Coronary artery (tissue), 2 donors: ENCODE measurements around the gene PFN2.
"Not testable (repeated sequence)": the region's sequence is repeated elsewhere in the genome, so short reads cannot be mapped to it uniquely, and the experiment has no call there.

Experiments used
- DNase-seq: peaks from one replicate; pipeline ENCODE4 v3.0.0-alpha.2; 2017; ENCODE audit warnings: low spot score
- H3K27ac ChIP-seq, 2 donors: fragments of 200-600 bp; sonication (generic); one replicate each; pipeline ENCODE4 v1.5.1; 2016 to 2019
- H3K4me3 ChIP-seq: fragments of 200-600 bp; sonication (generic); 2 replicates; pipeline ENCODE4 v1.5.1; 2016; ENCODE audit warnings: mild to moderate bottlenecking, moderate library complexity
- TF ChIP-seq, protein P1 (sequence below): fragments of 200-600 bp; sonication (generic); IDR thresholded peaks from one replicate; pipeline ENCODE4 v1.5.1; 2019; ENCODE audit warnings: antibody characterized with exemption

Gene PFN2

DNA sequence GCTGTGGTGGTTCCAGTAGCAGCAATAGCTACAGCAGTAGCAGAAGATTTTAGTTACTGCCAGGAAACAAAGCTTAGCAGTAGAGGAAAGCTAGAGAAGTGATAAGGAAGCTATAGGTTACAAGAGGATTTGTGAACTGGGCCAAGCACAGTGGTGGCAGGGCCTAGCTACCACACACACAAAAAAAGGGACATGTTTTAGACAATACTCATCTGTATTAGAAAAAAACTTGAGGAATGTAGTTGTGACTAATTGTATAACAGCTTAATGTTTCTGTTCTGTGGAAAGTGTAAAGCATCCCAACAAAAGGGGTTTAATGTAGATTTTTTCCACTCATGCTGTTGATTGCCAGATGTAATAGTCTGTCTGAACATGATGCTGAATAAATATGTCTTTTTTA is 29.9 kb upstream of the PFN2 start:
- no peak for DNase-seq
- TF ChIP-seq, protein P1, sequence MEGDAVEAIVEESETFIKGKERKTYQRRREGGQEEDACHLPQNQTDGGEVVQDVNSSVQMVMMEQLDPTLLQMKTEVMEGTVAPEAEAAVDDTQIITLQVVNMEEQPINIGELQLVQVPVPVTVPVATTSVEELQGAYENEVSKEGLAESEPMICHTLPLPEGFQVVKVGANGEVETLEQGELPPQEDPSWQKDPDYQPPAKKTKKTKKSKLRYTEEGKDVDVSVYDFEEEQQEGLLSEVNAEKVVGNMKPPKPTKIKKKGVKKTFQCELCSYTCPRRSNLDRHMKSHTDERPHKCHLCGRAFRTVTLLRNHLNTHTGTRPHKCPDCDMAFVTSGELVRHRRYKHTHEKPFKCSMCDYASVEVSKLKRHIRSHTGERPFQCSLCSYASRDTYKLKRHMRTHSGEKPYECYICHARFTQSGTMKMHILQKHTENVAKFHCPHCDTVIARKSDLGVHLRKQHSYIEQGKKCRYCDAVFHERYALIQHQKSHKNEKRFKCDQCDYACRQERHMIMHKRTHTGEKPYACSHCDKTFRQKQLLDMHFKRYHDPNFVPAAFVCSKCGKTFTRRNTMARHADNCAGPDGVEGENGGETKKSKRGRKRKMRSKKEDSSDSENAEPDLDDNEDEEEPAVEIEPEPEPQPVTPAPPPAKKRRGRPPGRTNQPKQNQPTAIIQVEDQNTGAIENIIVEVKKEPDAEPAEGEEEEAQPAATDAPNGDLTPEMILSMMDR, result no peak
- no peak overlapping the region for H3K27ac ChIP-seq
- H3K4me3 ChIP-seq, result no peak overlapping the region

DNA sequence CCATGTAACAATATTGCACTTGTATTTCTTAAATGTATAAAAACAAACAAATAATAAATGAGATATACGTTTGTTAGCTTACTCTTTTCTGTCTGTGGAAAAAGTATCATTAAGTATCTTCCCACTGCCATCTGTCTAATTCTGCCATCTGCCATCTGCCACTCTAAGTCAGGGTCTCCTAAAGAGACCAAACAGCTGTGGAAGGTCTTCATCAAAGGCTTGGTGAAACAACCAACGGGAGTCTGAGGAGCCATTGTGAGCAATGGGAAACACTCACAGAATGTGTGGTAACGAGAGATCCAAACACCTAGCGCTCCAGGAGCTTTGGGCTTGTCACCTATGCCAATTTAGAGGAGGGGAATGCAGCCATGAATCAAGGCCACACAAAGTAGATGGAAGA is 28.7 kb upstream of the PFN2 start:
- DNase-seq, result no peak
- Histone ChIP-seq H3K4me3 (no peak overlapping the region), H3K27ac (no peak overlapping the region)
- TF ChIP-seq, protein P1, result no peak

DNA sequence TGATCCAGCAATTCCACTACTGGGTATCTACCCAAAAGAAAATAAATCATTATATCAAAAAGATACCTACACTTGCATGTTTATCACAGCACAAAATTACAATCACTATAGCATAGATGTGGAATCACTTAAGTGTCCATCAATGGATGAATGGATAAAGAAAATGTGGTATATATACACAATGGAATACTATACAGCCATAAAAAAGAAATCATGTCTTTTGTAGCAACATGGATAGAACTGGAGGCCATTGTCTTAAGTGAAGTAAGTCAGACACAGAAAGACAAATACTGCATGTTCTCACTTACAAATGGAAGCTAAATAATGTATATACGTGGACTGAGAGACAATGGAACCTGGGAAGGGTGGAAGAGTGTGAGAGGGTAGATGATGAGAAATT is 28.3 kb upstream of the PFN2 start:
- DNase-seq, result no peak
- TF ChIP-seq, protein P1, result no peak
- H3K4me3 ChIP-seq, result no peak overlapping the region
- H3K27ac ChIP-seq, result no peak overlapping the region

DNA sequence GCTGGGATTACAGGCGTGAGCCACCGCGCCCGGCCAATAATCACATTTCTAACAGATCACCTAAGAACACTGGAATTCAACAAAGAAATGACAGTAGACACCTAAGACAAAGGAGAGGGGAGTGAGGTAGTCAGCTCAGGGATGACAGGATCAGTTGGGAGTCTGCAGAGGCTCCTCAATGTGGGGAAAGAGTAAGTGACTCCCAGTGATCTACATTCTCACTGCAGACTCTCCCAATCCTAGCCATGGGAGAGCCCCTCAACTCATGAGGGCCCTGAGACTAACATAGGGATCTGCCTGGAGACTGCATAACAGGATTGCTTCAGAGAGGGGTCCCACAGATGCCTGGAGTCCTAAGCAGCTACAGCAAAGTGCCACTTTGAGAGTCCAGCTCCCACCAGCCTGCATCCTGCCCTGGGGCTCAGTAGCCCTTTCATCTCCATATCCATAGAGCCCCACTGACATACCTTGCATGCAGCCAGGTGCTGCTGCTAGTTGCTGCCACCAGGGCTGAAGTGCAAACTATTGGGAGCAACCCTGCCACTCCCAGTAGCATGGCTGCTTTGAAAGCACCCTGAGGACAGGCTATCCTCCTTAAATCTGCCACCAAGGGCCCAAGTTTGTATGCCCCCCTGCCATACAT is 21.8 kb upstream of the PFN2 start:
- TF ChIP-seq, protein P1, result no peak
- DNase-seq, result no peak
- no peak overlapping the region for H3K27ac ChIP-seq
- H3K4me3 ChIP-seq, result no peak overlapping the region

DNA sequence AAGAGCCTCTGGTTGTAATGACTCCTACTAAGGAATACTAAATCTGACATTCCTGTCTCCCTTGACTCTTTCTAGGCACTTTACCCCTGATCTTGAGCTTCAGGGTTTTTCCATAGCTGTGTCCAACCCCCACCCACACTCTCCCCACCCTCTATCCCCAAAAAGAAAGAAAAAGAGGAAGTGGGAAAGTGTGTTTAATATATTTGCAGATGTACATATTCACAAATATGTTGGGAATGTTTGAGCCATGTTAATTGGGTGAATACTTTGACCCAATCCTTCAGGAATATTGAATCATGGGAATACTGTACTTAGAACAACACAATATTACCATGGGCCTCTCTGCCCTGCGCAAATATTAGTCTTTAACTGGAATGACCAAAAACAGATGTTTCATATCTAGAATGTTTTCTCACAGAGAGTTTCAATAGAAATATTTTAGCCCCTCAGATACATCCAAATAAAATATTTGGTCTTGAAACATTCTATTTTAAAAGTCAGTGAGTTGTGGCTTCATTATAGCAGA is 19.8 kb upstream of the PFN2 start:
- no peak overlapping the region for H3K4me3 ChIP-seq
- DNase-seq, result no peak
- TF ChIP-seq, protein P1, result no peak
- peak overlapping the region in 1 of 2 donors; percentile 5 for H3K27ac ChIP-seq

DNA sequence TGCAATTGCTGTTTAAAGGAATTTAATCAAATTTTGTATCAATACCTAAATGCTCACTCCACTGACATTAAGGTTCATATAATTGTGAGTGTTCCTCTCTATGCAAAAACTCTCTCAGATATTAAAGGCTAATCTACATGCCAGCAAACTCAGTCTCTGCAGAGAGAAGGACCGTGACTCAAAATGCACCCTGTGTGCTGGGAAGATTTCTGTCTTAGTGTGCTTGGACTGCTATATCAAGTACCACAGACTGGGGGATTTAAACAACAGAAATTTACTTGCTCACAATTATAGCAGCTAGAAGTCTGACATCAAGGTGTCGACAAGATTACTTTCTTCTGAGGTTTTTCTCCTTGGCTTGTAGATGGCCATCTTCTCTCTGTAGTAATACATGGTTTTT is 18.6 kb upstream of the PFN2 start:
- H3K27ac ChIP-seq, result no peak overlapping the region
- TF ChIP-seq, protein P1, result no peak
- H3K4me3 ChIP-seq, result no peak overlapping the region
- no peak for DNase-seq

DNA sequence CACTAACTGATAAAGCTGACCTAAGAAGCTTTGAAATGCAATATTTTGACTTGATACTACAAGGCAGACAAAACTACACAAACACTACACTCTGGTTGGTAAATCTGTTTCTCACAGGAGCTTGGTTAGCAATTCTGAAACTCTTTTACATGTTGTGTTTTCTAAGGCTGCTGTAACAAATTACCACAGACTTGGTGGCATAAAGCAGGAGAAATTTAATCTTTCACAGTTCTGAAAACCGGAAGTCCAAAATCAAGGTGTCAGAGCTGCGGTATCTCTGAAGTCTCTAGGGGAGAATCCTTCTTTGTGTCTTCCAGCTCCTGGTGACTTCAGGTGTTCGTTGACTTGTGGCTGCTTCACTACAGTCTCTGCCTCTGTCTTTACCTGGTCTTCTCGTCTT is 12.9 kb upstream of the PFN2 start:
- no peak overlapping the region for H3K27ac ChIP-seq
- no peak overlapping the region for H3K4me3 ChIP-seq
- TF ChIP-seq, protein P1, result no peak
- DNase-seq, result no peak

DNA sequence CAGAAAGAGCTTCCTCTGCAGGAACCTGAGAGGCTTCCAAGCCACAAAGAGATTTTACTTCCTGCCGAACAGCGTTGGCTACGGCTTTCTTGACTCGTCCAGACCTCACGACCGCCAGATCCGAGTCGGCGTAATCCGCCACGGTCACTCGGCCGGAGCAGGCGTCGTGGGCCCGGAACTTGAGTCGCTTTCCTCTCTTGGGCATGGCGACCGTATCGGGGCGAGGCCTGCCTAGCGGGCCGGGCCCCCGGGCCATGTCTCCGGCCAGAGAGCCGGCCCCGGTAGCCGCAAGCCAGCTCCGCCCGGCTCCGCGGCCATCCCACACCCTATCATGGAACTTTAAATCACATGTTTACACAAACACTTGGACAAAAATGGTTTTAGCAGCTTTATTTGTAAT is 12.4 kb upstream of the PFN2 start:
- not testable (repeated sequence) for DNase-seq, H3K27ac ChIP-seq, H3K4me3 ChIP-seq

DNA sequence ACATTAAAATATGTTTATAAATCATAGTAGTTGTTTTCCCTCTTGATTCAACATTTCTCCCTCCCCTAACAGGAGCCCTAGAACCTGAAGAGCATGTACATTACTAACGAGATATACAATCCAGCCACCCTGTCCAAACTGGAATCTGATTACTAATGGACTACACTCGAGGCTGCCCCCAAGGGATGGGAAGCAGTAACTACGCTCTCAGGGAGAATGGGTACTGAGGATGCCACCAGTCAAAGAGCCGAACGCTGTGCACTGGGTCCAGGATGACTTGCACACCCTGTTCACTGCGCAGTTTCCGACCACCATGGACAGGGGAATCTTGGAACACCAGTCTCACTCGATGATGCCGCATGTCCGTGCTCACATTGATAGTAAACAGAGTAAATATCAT is 11.3 kb upstream of the PFN2 start:
- H3K4me3 ChIP-seq, DNase-seq, H3K27ac ChIP-seq: not testable (repeated sequence)
